ENCODE data around the gene EFNB2. TPM values are rescaled to one million over a fixed set of nuclear protein-coding genes. Genes with fewer than 3 reads are reported as not detected.

EFNB2 gene
- total RNA-seq, 1 donor from 2014 or later = 353 TPM

- H3K27me3 Mint-ChIP-seq (ENCODE audit: unreplicated experiment) = peaks cover 18% of the 10 kb centered on the region
These were observed 5.9 kb downstream of the EFNB2 start for GRCh38 chr13:106529415-106530170.

GRCh38 chr13:106528718-106529414 lies 6.6 kb downstream of the EFNB2 start:
- peak overlapping the region; percentile 46 for H3K27ac Mint-ChIP-seq (ENCODE audit: unreplicated experiment)
- H3K4me3 Mint-ChIP-seq (ENCODE audit: unreplicated experiment) = peak overlapping the region; percentile 100
- H3K27me3 Mint-ChIP-seq (ENCODE audit: unreplicated experiment) = peaks cover 17% of the 10 kb centered on the region
- no peak for DNase-seq (ENCODE audit: low spot score)
- H3K4me1 Mint-ChIP-seq (ENCODE audit: unreplicated experiment) = peaks cover 64% of the 10 kb centered on the region
- peaks cover 76% of the 10 kb centered on the region for H3K36me3 Mint-ChIP-seq (ENCODE audit: low read depth, unreplicated experiment)
- H3K9me3 Mint-ChIP-seq (ENCODE audit: unreplicated experiment) = no peaks in the 10 kb centered on the region
- TF ChIP-seq CTCF (IDR thresholded peaks at IDR 0.05; ENCODE audit: unreplicated experiment) = no peak

More at GRCh38 chr13:106529415-106530170, 5.9 kb downstream of the EFNB2 start:
- DNase-seq (ENCODE audit: low spot score) = no peak
- TF ChIP-seq CTCF (IDR thresholded peaks at IDR 0.05; ENCODE audit: unreplicated experiment) = no peak
- Mint-ChIP-seq H3K27ac (ENCODE audit: unreplicated experiment) (peak overlapping the region; percentile 46), H3K9me3 (ENCODE audit: unreplicated experiment) (no peaks in the 10 kb centered on the region), H3K36me3 (ENCODE audit: low read depth, unreplicated experiment) (peaks cover 75% of the 10 kb centered on the region), H3K4me1 (ENCODE audit: unreplicated experiment) (peaks cover 57% of the 10 kb centered on the region), H3K4me3 (ENCODE audit: unreplicated experiment) (peak overlapping the region; percentile 100)

- peaks cover 67% of the 10 kb centered on the region for H3K4me1 Mint-ChIP-seq (ENCODE audit: unreplicated experiment)
- no peaks in the 10 kb centered on the region for H3K9me3 Mint-ChIP-seq (ENCODE audit: unreplicated experiment)
- H3K27ac Mint-ChIP-seq (ENCODE audit: unreplicated experiment) = no peak overlapping the region
- H3K4me3 Mint-ChIP-seq (ENCODE audit: unreplicated experiment) = peak overlapping the region; percentile 69
- peaks cover 70% of the 10 kb centered on the region for H3K36me3 Mint-ChIP-seq (ENCODE audit: low read depth, unreplicated experiment)
- no peak for TF ChIP-seq CTCF (IDR thresholded peaks at IDR 0.05; ENCODE audit: unreplicated experiment)
- peaks cover 11% of the 10 kb centered on the region for H3K27me3 Mint-ChIP-seq (ENCODE audit: unreplicated experiment)
- DNase-seq (ENCODE audit: low spot score) = no peak
These were observed 7.6 kb downstream of the EFNB2 start for GRCh38 chr13:106527826-106528225.

GRCh38 chr13:106527445-106527801 lies 8.0 kb downstream of the EFNB2 start:
- DNase-seq (ENCODE audit: low spot score) = no peak
- Mint-ChIP-seq H3K27me3 (ENCODE audit: unreplicated experiment) (peaks cover 10% of the 10 kb centered on the region), H3K4me3 (ENCODE audit: unreplicated experiment) (peak overlapping the region; percentile 69), H3K36me3 (ENCODE audit: low read depth, unreplicated experiment) (peaks cover 66% of the 10 kb centered on the region), H3K27ac (ENCODE audit: unreplicated experiment) (no peak overlapping the region), H3K9me3 (ENCODE audit: unreplicated experiment) (no peaks in the 10 kb centered on the region), H3K4me1 (ENCODE audit: unreplicated experiment) (peaks cover 67% of the 10 kb centered on the region)
- TF ChIP-seq CTCF (IDR thresholded peaks at IDR 0.05; ENCODE audit: unreplicated experiment) = no peak
